GM12864 (cell line): Measurements from ENCODE around the gene RPL12.

Experiments
- DNase-seq: peaks from one replicate; pipeline ENCODE4 v3.0.0-alpha.2; 2011; ENCODE audit warnings: low read depth
- H3K4me3 ChIP-seq: 2 replicates; pipeline ENCODE4 v1.5.1; 2011; ENCODE audit warnings: mild to moderate bottlenecking, low read depth, low read length, control low read depth
- TF ChIP-seq, protein P1 (sequence below): IDR thresholded peaks from 2 replicates; pipeline ENCODE4 v1.5.1; 2011; ENCODE audit warnings: low read depth, mild to moderate bottlenecking, moderate library complexity, low read length, control low read depth, inconsistent platforms; ENCODE audit errors: missing control alignments

Gene RPL12

DNA sequence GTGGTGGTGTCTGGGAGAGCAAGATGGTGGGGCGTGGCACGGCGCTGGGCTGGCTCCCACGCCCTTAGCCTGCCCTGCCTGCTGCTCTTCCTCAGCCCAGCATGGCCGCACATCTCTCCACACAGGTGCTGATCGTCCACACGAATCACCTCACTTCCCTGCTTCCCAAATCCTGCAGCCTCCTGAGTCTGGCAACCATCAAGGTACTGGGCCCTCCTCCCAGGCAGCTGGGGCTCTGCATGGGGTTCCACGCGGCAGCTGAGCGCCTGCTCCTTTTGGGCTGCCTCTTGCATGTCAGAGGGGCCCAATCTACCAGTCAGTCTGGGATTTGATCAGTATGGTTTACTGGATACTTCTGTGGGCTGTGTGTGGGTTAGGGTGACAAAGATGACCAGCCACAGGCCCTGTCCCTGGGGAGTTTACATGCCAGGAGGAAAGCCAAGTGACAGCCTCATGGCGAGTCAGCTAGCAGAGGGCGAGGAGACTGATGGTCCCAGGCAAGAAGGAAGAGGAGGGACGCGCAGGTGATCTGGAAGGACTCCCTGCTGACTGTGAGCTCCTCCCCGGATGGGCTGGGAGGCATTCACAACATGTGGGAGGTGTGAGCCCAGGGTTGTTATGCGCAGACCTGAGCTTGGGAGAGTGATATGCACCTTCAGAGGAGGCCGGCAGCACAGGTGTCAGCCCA, 6.1 kb upstream of the RPL12 start:
- H3K4me3 ChIP-seq: no peak overlapping the region
- DNase-seq: no peak
- TF ChIP-seq, protein P1, sequence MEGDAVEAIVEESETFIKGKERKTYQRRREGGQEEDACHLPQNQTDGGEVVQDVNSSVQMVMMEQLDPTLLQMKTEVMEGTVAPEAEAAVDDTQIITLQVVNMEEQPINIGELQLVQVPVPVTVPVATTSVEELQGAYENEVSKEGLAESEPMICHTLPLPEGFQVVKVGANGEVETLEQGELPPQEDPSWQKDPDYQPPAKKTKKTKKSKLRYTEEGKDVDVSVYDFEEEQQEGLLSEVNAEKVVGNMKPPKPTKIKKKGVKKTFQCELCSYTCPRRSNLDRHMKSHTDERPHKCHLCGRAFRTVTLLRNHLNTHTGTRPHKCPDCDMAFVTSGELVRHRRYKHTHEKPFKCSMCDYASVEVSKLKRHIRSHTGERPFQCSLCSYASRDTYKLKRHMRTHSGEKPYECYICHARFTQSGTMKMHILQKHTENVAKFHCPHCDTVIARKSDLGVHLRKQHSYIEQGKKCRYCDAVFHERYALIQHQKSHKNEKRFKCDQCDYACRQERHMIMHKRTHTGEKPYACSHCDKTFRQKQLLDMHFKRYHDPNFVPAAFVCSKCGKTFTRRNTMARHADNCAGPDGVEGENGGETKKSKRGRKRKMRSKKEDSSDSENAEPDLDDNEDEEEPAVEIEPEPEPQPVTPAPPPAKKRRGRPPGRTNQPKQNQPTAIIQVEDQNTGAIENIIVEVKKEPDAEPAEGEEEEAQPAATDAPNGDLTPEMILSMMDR: no peak

DNA sequence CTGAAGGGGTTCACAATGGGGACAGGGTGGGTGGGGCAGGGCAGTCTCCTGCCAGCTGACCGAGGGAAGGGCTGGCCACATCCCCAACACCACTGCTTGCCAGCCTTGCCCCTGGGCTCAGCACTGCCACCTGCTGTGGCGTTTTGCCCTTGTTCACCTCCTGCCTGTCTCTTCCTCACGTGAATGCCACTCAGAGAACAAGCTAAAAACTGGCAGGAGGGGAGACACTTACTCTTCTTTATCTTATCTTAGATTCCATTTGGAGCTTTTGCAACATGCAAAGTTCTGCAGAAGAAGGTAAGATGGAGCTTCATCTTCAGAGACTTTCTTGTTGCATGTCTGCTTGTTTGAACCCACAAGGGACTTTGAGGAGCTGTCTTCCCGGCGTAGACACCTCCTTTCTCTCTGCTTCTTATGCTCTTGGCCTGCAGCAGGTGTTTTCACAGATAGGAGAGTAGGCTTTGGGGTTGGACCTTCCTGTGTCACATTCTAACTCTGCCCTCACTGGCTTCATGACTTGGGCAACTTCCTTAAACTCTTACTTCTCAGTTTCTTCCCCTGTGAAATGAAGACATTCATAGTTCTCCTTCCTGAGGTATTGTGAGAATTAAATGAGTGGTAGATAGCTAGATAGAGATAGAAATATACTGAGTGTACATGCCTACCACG, 4.3 kb upstream of the RPL12 start:
- TF ChIP-seq, protein P1: peak; percentile 52
- H3K4me3 ChIP-seq: no peak overlapping the region
- no peak for DNase-seq

DNA sequence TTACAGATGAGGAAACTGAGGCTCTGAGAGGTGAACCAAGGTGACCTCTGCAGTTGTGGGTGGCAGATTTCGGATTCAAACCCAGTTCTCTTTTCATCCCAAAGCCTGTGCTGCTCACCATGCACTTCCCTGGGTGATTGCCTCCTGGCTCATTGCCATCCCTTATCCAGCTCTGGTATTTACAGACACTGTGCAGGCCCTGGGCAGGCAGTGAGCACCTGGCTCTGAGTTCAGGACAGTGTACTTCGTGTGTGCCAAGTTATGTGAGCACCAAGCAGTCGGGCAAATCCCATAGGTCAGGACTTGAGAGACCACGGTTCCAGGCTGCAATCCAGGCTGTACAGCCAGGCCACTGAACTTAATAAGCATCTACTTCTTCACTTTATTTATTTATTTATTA, 1.5 kb upstream of the RPL12 start:
- DNase-seq: no peak
- peak overlapping the region; percentile 76; the same call in 1 of the 2 replicates for H3K4me3 ChIP-seq
- TF ChIP-seq, protein P1: peak; percentile 0

DNA sequence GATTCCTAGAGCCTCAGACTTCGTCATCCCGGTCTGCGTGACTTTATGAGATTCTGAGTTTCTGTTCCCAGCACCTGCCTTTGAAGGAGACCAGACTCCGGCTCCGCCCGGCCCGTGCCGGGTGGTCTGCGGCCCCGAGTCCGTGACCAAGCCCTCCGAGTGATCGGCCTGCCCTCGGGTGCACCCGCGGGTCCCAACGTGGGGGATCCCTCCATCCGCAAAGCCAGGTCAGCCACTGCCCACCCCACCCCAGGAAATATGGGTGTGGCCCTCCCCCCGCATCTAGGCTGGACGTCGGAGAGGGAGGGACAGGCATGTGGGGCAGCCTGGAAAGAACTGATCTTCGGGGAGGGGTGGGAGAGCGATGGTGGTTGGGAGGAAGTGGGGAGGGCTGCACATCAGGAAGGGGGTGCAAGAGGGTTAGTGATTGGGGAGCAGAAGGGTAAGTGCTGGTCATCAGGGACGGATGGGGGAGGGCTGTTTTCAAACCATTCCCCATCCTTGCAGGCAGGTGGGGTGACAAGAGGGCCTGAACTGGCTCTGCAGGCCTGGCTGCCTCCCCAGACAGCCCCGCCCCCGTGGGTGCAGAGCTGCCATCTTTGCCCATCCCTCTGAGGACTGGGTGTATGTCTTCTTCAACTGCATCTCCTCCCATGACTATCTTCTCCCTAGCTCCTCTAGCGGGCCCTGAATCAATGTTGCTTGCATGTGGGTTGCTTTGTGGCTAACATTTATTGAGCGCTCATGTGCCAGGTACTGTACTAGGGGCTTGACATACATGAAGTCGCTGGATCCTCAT, 851 bp upstream of the RPL12 start:
- no peak for DNase-seq
- TF ChIP-seq, protein P1: peak; percentile 16
- peak overlapping the region; percentile 76 for H3K4me3 ChIP-seq

DNA sequence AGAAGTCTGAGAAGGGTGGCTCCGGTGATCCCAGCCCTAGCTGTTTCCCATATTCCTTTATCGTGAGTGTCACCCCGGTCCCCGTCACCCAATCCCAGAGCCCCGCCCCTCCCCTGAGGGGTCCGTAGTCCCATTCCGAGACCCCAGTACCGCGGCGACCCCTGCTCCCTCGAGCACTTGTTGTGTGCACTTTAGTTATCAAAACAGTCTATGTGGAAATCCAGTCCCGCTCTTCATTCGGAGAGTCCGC, 327 bp upstream of the RPL12 start:
- no peak for DNase-seq
- peak overlapping the region; percentile 76 for H3K4me3 ChIP-seq
- TF ChIP-seq, protein P1: no peak

DNA sequence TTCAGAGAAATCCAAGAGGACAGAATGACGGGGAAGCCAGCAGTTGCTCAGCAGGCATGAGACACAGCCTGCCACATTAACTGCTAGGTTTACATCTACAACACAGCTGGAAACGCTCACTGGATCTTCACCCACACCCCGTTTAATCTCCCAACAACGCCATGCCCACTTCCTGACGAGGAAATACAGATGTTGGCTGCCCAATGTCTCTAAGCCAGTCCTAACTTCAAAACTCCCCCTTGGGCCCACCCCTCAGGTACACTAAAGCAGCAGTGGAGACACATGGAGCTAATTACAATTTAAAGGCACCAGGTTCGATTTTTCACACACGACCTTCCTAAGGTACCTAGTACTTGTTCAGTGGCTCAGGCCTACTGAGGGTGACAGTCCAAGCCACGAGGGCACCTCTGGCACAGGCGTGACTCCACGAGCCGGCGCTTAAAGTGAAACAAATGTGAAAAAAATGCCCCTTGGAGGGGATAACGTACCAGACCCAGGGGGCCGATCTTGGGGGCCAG, 904 bp downstream of the RPL12 start:
- TF ChIP-seq, protein P1: no peak
- DNase-seq: no peak
- peak overlapping the region; percentile 76 for H3K4me3 ChIP-seq
